ENCODE data around the gene TRMT44. TPM values are rescaled to one million over a fixed set of nuclear protein-coding genes. Genes with fewer than 3 reads are reported as not detected.

TRMT44 gene
- total and polyA plus RNA-seq, 2 donors (not counting 1 experiment from before 2014, with no cell fraction given): 13.3 to 37.4 TPM

DNA sequence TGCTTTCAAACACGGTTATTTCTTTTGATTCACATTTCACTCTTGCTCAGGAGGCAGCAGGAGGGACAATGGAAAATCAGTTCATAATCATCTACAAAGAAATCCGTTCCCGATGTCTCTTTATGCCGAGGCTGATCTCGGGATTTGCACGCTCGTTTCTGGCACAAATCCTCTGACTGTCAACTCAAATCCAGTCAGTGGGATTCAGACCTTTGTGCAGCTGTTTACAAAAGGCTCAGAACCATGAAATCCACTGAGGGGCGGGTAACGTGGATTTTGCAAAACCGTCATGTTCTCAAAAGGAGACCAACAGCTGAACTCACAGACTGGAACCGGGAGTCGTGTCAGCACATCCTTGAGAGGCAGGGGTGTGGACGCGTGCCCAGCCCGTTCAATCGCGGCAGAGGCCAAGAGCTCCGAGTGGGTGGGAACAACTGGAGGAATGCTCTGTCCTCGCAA is 46.5 kb upstream of the TRMT44 start:
- no peak for ATAC-seq (ENCODE audit: low read depth)
- no peaks in the 10 kb centered on the region for H4K20me1 ChIP-seq (ENCODE audit: control insufficient read depth, insufficient read depth, low read length, poor library complexity, severe bottlenecking)
- no peak for DNase-seq
- no peak overlapping the region for H3K4me3 ChIP-seq (ENCODE audit: control extremely low read depth in 1 of 5, extremely low read depth in 1 of 5, insufficient read depth in 1 of 5, low read depth in 2 of 5, low read length in 4 of 5)
- intact Hi-C loops (cut with micrococcal nuclease): no loop called here
- H3K9ac ChIP-seq (ENCODE audit: low read length): no peak overlapping the region
- ChIA-PET CTCF (no interaction called here), POLR2A (no interaction called here)
- H3K79me2 ChIP-seq (ENCODE audit: control insufficient read depth, insufficient read depth, low read length): no peaks in the 10 kb centered on the region
- TF ChIP-seq, protein P1, sequence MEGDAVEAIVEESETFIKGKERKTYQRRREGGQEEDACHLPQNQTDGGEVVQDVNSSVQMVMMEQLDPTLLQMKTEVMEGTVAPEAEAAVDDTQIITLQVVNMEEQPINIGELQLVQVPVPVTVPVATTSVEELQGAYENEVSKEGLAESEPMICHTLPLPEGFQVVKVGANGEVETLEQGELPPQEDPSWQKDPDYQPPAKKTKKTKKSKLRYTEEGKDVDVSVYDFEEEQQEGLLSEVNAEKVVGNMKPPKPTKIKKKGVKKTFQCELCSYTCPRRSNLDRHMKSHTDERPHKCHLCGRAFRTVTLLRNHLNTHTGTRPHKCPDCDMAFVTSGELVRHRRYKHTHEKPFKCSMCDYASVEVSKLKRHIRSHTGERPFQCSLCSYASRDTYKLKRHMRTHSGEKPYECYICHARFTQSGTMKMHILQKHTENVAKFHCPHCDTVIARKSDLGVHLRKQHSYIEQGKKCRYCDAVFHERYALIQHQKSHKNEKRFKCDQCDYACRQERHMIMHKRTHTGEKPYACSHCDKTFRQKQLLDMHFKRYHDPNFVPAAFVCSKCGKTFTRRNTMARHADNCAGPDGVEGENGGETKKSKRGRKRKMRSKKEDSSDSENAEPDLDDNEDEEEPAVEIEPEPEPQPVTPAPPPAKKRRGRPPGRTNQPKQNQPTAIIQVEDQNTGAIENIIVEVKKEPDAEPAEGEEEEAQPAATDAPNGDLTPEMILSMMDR (IDR thresholded peaks at IDR 0.05): no peak
- TF ChIP-seq EZH2 (IDR thresholded peaks at IDR 0.05; ENCODE audit: borderline replicate concordance, insufficient read depth, low read depth, low read length, poor library complexity, severe bottlenecking): no peak
- H3K27me3 ChIP-seq (replicated peaks in 1 of 4; ENCODE audit: control extremely low read depth in 1 of 4, control insufficient read depth in 3 of 4, insufficient read depth in 4 of 4, low read length in 3 of 4): no peaks in the 10 kb centered on the region
- no peak overlapping the region for H3K4me2 ChIP-seq (replicated peaks; ENCODE audit: low read depth, low read length, poor library complexity, severe bottlenecking)
- H3K9me3 Mint-ChIP-seq (ENCODE audit: insufficient read depth): no peaks in the 10 kb centered on the region
- no peak overlapping the region for H3K27ac Mint-ChIP-seq
- H3K4me3 Mint-ChIP-seq: no peak overlapping the region
- H3K27me3 Mint-ChIP-seq: no peaks in the 10 kb centered on the region
- H2AFZ ChIP-seq (ENCODE audit: insufficient read depth, low read depth, low read length, poor library complexity, severe bottlenecking): no peak overlapping the region
- 87% methylated on average over 19 of the region's 19 CpGs for WGBS (ENCODE audit: insufficient coverage)
- H3K9me3 ChIP-seq (ENCODE audit: control extremely low read depth in 1 of 3, control insufficient read depth in 2 of 3, insufficient read depth in 1 of 3, low read length in 2 of 3): peaks cover 0 to 4% (median 0%) of the 10 kb centered on the region in 3 donors
- H3K36me3 ChIP-seq (replicated peaks in 1 of 2; ENCODE audit: control extremely low read depth in 1 of 2, control insufficient read depth in 1 of 2, extremely low read depth in 1 of 2, insufficient read depth in 2 of 2, low read length in 1 of 2): peaks cover 0 to 16% of the 10 kb centered on the region in 2 experiments
- H3K27ac ChIP-seq (ENCODE audit: low read length in 2 of 2): no peak overlapping the region
- H3K4me1 ChIP-seq (ENCODE audit: control insufficient read depth in 2 of 2, insufficient read depth in 2 of 2, low read length in 2 of 2): no peaks in the 10 kb centered on the region
- H3K4me1 Mint-ChIP-seq: peaks cover 6% of the 10 kb centered on the region

DNA sequence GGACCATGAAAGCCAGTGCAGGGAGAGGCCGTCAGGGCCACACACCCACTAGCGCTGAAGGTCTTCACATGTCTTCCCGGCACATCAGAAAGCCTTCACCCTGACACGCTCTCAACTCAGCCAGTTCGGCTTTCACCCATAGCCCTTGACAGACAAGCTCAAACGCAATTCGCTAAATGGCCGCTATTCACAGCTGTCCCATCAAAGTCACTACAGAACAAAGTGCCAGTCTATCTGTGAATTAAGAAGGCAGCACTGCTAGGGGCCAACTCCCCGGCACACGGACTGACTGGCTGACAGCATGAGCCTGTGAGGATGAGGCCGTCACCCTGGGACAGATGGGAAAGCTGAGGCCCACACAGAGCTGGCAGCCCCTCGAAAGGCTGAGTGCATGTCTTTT is 45.8 kb upstream of the TRMT44 start:
- no peak for ATAC-seq (ENCODE audit: low read depth)
- H3K4me1 Mint-ChIP-seq: peaks cover 6% of the 10 kb centered on the region

More for the DNA sequence above, 45.8 kb upstream of the TRMT44 start:
- peaks cover 0 to 4% (median 0%) of the 10 kb centered on the region in 3 donors for H3K9me3 ChIP-seq (ENCODE audit: control extremely low read depth in 1 of 3, control insufficient read depth in 2 of 3, insufficient read depth in 1 of 3, low read length in 2 of 3)
- no peaks in the 10 kb centered on the region for H3K27me3 Mint-ChIP-seq
- H4K20me1 ChIP-seq (ENCODE audit: control insufficient read depth, insufficient read depth, low read length, poor library complexity, severe bottlenecking): no peaks in the 10 kb centered on the region
- H3K27ac ChIP-seq (ENCODE audit: low read length in 2 of 2): no peak overlapping the region
- no peaks in the 10 kb centered on the region for H3K79me2 ChIP-seq (ENCODE audit: control insufficient read depth, insufficient read depth, low read length)
- no peaks in the 10 kb centered on the region for H3K4me1 ChIP-seq (ENCODE audit: control insufficient read depth in 2 of 2, insufficient read depth in 2 of 2, low read length in 2 of 2)
- H3K4me2 ChIP-seq (replicated peaks; ENCODE audit: low read depth, low read length, poor library complexity, severe bottlenecking): no peak overlapping the region
- H3K36me3 ChIP-seq (replicated peaks in 1 of 2; ENCODE audit: control extremely low read depth in 1 of 2, control insufficient read depth in 1 of 2, extremely low read depth in 1 of 2, insufficient read depth in 2 of 2, low read length in 1 of 2): peaks cover 0 to 10% of the 10 kb centered on the region in 2 experiments
- H3K27ac Mint-ChIP-seq: no peak overlapping the region
- WGBS (ENCODE audit: insufficient coverage): over 99% methylated on average over 8 of the region's 12 CpGs
- H2AFZ ChIP-seq (ENCODE audit: insufficient read depth, low read depth, low read length, poor library complexity, severe bottlenecking): no peak overlapping the region
- H3K27me3 ChIP-seq (replicated peaks in 1 of 4; ENCODE audit: control extremely low read depth in 1 of 4, control insufficient read depth in 3 of 4, insufficient read depth in 4 of 4, low read length in 3 of 4): no peaks in the 10 kb centered on the region
- DNase-seq: no peak
- intact Hi-C loops (cut with micrococcal nuclease): no loop called here
- CTCF ChIA-PET: no interaction called here
- no peak overlapping the region for H3K4me3 ChIP-seq (ENCODE audit: control extremely low read depth in 1 of 5, extremely low read depth in 1 of 5, insufficient read depth in 1 of 5, low read depth in 2 of 5, low read length in 4 of 5)
- H3K4me3 Mint-ChIP-seq: no peak overlapping the region
- no peaks in the 10 kb centered on the region for H3K9me3 Mint-ChIP-seq (ENCODE audit: insufficient read depth)
- no peak for TF ChIP-seq EZH2 (IDR thresholded peaks at IDR 0.05; ENCODE audit: borderline replicate concordance, insufficient read depth, low read depth, low read length, poor library complexity, severe bottlenecking)
- TF ChIP-seq, protein P1 (IDR thresholded peaks at IDR 0.05): no peak
- POLR2A ChIA-PET: no interaction called here
- no peak overlapping the region for H3K9ac ChIP-seq (ENCODE audit: low read length)
